ENCODE results near the gene FERMT2. TPM values are rescaled to one million over a fixed set of nuclear protein-coding genes. Genes with fewer than 3 reads are reported as not detected.
"Not testable (repeated sequence)": the region's sequence is repeated elsewhere in the genome, so short reads cannot be mapped to it uniquely, and the experiment has no call there.

FERMT2 gene
- total RNA-seq, 1 donor from 2014 or later: 2.1 TPM

GRCh38 chr14:52864893-52865292 is 86.0 kb downstream of the FERMT2 start:
- DNase-seq (ENCODE audit: low spot score); H3K27ac Mint-ChIP-seq; H3K27me3 Mint-ChIP-seq (ENCODE audit: insufficient read depth); H3K4me1 Mint-ChIP-seq (ENCODE audit: low read depth); H3K36me3 Mint-ChIP-seq (ENCODE audit: low read depth); H3K4me3 Mint-ChIP-seq; H3K9me3 Mint-ChIP-seq; intact Hi-C loops (cut with micrococcal nuclease): not testable (repeated sequence)

GRCh38 chr14:52863334-52863700 is 87.5 kb downstream of the FERMT2 start:
- H3K27ac Mint-ChIP-seq: no peak overlapping the region

GRCh38 chr14:52862632-52863333 is 88.1 kb downstream of the FERMT2 start:
- intact Hi-C loops (cut with micrococcal nuclease): no loop called here
- H3K27me3 Mint-ChIP-seq (ENCODE audit: insufficient read depth): no peaks in the 10 kb centered on the region

More at GRCh38 chr14:52863334-52863700, 87.5 kb downstream of the FERMT2 start:
- Mint-ChIP-seq H3K4me1 (ENCODE audit: low read depth) (no peaks in the 10 kb centered on the region), H3K36me3 (ENCODE audit: low read depth) (no peaks in the 10 kb centered on the region), H3K27me3 (ENCODE audit: insufficient read depth) (no peaks in the 10 kb centered on the region), H3K9me3 (no peaks in the 10 kb centered on the region), H3K4me3 (no peak overlapping the region)
- DNase-seq (ENCODE audit: low spot score): no peak
- intact Hi-C loops (cut with micrococcal nuclease): no loop called here

GRCh38 chr14:52861403-52861802 is 89.4 kb downstream of the FERMT2 start:
- H3K27me3 Mint-ChIP-seq (ENCODE audit: insufficient read depth): no peaks in the 10 kb centered on the region
- H3K9me3 Mint-ChIP-seq: no peaks in the 10 kb centered on the region
- intact Hi-C loops (cut with micrococcal nuclease): no loop called here
- no peaks in the 10 kb centered on the region for H3K36me3 Mint-ChIP-seq (ENCODE audit: low read depth)
- DNase-seq (ENCODE audit: low spot score): no peak
- H3K4me1 Mint-ChIP-seq (ENCODE audit: low read depth): no peaks in the 10 kb centered on the region
- H3K4me3 Mint-ChIP-seq: no peak overlapping the region
- no peak overlapping the region for H3K27ac Mint-ChIP-seq

More at GRCh38 chr14:52862632-52863333, 88.1 kb downstream of the FERMT2 start:
- no peak for DNase-seq (ENCODE audit: low spot score)
- Mint-ChIP-seq H3K36me3 (ENCODE audit: low read depth) (no peaks in the 10 kb centered on the region), H3K4me3 (no peak overlapping the region), H3K4me1 (ENCODE audit: low read depth) (no peaks in the 10 kb centered on the region), H3K9me3 (no peaks in the 10 kb centered on the region), H3K27ac (no peak overlapping the region)

- Mint-ChIP-seq H3K27ac (no peak overlapping the region), H3K4me3 (no peak overlapping the region), H3K9me3 (no peaks in the 10 kb centered on the region), H3K36me3 (ENCODE audit: low read depth) (no peaks in the 10 kb centered on the region), H3K27me3 (ENCODE audit: insufficient read depth) (no peaks in the 10 kb centered on the region), H3K4me1 (ENCODE audit: low read depth) (no peaks in the 10 kb centered on the region)
- DNase-seq (ENCODE audit: low spot score): no peak
- intact Hi-C loops (cut with micrococcal nuclease): no loop called here
These were observed 89.9 kb downstream of the FERMT2 start for GRCh38 chr14:52860910-52861309.

GRCh38 chr14:52860209-52860608 is 90.6 kb downstream of the FERMT2 start:
- no peaks in the 10 kb centered on the region for H3K36me3 Mint-ChIP-seq (ENCODE audit: low read depth)
- no peak overlapping the region for H3K27ac Mint-ChIP-seq
- intact Hi-C loops (cut with micrococcal nuclease): no loop called here
- no peaks in the 10 kb centered on the region for H3K27me3 Mint-ChIP-seq (ENCODE audit: insufficient read depth)
- no peaks in the 10 kb centered on the region for H3K9me3 Mint-ChIP-seq
- H3K4me1 Mint-ChIP-seq (ENCODE audit: low read depth): no peaks in the 10 kb centered on the region
- H3K4me3 Mint-ChIP-seq: no peak overlapping the region
- no peak for DNase-seq (ENCODE audit: low spot score)

- no peaks in the 10 kb centered on the region for H3K4me1 Mint-ChIP-seq (ENCODE audit: low read depth)
These were observed 94.7 kb downstream of the FERMT2 start for GRCh38 chr14:52856139-52856538.

GRCh38 chr14:52853522-52853854 is 97.4 kb downstream of the FERMT2 start:
- Mint-ChIP-seq H3K9me3 (no peaks in the 10 kb centered on the region), H3K4me3 (no peak overlapping the region), H3K27me3 (ENCODE audit: insufficient read depth) (peaks cover 1% of the 10 kb centered on the region), H3K27ac (no peak overlapping the region), H3K36me3 (ENCODE audit: low read depth) (no peaks in the 10 kb centered on the region), H3K4me1 (ENCODE audit: low read depth) (no peaks in the 10 kb centered on the region)
- no peak for DNase-seq (ENCODE audit: low spot score)
- intact Hi-C loops (cut with micrococcal nuclease): no loop called here

More at GRCh38 chr14:52856139-52856538, 94.7 kb downstream of the FERMT2 start:
- Mint-ChIP-seq H3K27ac (no peak overlapping the region), H3K4me3 (no peak overlapping the region), H3K36me3 (ENCODE audit: low read depth) (no peaks in the 10 kb centered on the region), H3K27me3 (ENCODE audit: insufficient read depth) (peaks cover 1% of the 10 kb centered on the region), H3K9me3 (no peaks in the 10 kb centered on the region)
- intact Hi-C loops (cut with micrococcal nuclease): no loop called here
- DNase-seq (ENCODE audit: low spot score): no peak

GRCh38 chr14:52852810-52853521 is 97.9 kb downstream of the FERMT2 start:
- DNase-seq (ENCODE audit: low spot score): no peak
- no peak overlapping the region for H3K4me3 Mint-ChIP-seq
- intact Hi-C loops (cut with micrococcal nuclease): no loop called here
- H3K27me3 Mint-ChIP-seq (ENCODE audit: insufficient read depth): peaks cover 3% of the 10 kb centered on the region
- H3K4me1 Mint-ChIP-seq (ENCODE audit: low read depth): no peaks in the 10 kb centered on the region
- no peaks in the 10 kb centered on the region for H3K36me3 Mint-ChIP-seq (ENCODE audit: low read depth)
- no peaks in the 10 kb centered on the region for H3K9me3 Mint-ChIP-seq
- H3K27ac Mint-ChIP-seq: no peak overlapping the region

- Mint-ChIP-seq H3K27me3 (ENCODE audit: insufficient read depth) (peaks cover 6% of the 10 kb centered on the region), H3K27ac (no peak overlapping the region), H3K4me3 (no peak overlapping the region), H3K36me3 (ENCODE audit: low read depth) (no peaks in the 10 kb centered on the region), H3K9me3 (no peaks in the 10 kb centered on the region), H3K4me1 (ENCODE audit: low read depth) (no peaks in the 10 kb centered on the region)
- intact Hi-C loops (cut with micrococcal nuclease): no loop called here
- no peak for DNase-seq (ENCODE audit: low spot score)
These were observed 100.4 kb downstream of the FERMT2 start for GRCh38 chr14:52850451-52850909.

- DNase-seq (ENCODE audit: low spot score): no peak
- intact Hi-C loops (cut with micrococcal nuclease): no loop called here
- Mint-ChIP-seq H3K9me3 (no peaks in the 10 kb centered on the region), H3K4me3 (no peak overlapping the region), H3K36me3 (ENCODE audit: low read depth) (no peaks in the 10 kb centered on the region), H3K27me3 (ENCODE audit: insufficient read depth) (peaks cover 8% of the 10 kb centered on the region), H3K4me1 (ENCODE audit: low read depth) (no peaks in the 10 kb centered on the region), H3K27ac (no peak overlapping the region)
These were observed 102.2 kb downstream of the FERMT2 start for GRCh38 chr14:52848626-52849025.

GRCh38 chr14:52846591-52846990 is 104.3 kb downstream of the FERMT2 start:
- intact Hi-C loops (cut with micrococcal nuclease): no loop called here
- peaks cover 10% of the 10 kb centered on the region for H3K27me3 Mint-ChIP-seq (ENCODE audit: insufficient read depth)
- no peaks in the 10 kb centered on the region for H3K4me1 Mint-ChIP-seq (ENCODE audit: low read depth)
- no peak overlapping the region for H3K27ac Mint-ChIP-seq
- H3K9me3 Mint-ChIP-seq: no peaks in the 10 kb centered on the region
- H3K4me3 Mint-ChIP-seq: no peak overlapping the region
- H3K36me3 Mint-ChIP-seq (ENCODE audit: low read depth): no peaks in the 10 kb centered on the region
- DNase-seq (ENCODE audit: low spot score): no peak

- Mint-ChIP-seq H3K36me3 (ENCODE audit: low read depth) (no peaks in the 10 kb centered on the region), H3K27me3 (ENCODE audit: insufficient read depth) (peaks cover 10% of the 10 kb centered on the region), H3K27ac (no peak overlapping the region), H3K4me1 (ENCODE audit: low read depth) (no peaks in the 10 kb centered on the region), H3K4me3 (no peak overlapping the region), H3K9me3 (no peaks in the 10 kb centered on the region)
- DNase-seq (ENCODE audit: low spot score): no peak
- intact Hi-C loops (cut with micrococcal nuclease): no loop called here
These were observed 105.8 kb downstream of the FERMT2 start for GRCh38 chr14:52845081-52845480.

Data from activated T-helper 1 cell treated with anti-CD3 and anti-CD28 coated beads, Interleukin-12 subunit alpha, Interleukin-12 subunit beta, Interleukin-2, Interleukin-4 antibody, amounts not matched to agents 30 ng/mL and 10 ng/mL and 1 ng/mL, durations not matched to agents 14 hours and 24 hours and 36 hours (primary cell).